HEK293 (cell line): ENCODE measurements around the gene CABLES2.

ENCODE experiments used
- CTCF ChIA-PET: fragments of 350-600 bp; formaldehyde crosslinking; extraction: SDS; loops from one replicate; lab custom pipeline; 2021; ENCODE audit warnings: antibody characterized with exemption; lab: Yijun Ruan, JAX
- POLR2A ChIA-PET: fragments of 300-600 bp; formaldehyde crosslinking; extraction: SDS; loops from one replicate; lab custom pipeline; 2020; ENCODE audit warnings: antibody characterized with exemption, inconsistent platforms; lab: Yijun Ruan, JAX
- H3K27ac ChIP-seq: fragments of 200-500 bp; sonication (Bioruptor generic); 2 replicates; pipeline ENCODE4 v1.5.1; 2014; ENCODE audit warnings: low read depth, low read length, control low read depth, inconsistent platforms; ENCODE audit errors: extremely low read depth
- H3K36me3 ChIP-seq, 2 experiments: fragments of 200-500 bp in 1 of 2; sonication (Bioruptor generic) in 1 of 2; 1 replicate in 1 of 2; 2 replicates in 1 of 2; pipeline ENCODE4 v1.5.1; 2014 to 2017; ENCODE audit warnings: inconsistent platforms in 2 of 2, low read length in 2 of 2; ENCODE audit not compliant: control insufficient read depth in 2 of 2, insufficient read depth in 1 of 2
- H3K4me1 ChIP-seq: fragments of 200-500 bp; sonication (Bioruptor generic); 2 replicates; pipeline ENCODE4 v1.5.1; 2014; ENCODE audit warnings: mild to moderate bottlenecking, low read length, inconsistent platforms; ENCODE audit not compliant: control insufficient read depth, insufficient read depth
- H3K4me3 ChIP-seq: 2 replicates; pipeline ENCODE4 v1.5.1; 2011; ENCODE audit warnings: low read depth, mild to moderate bottlenecking, control low read depth, low read length, moderate library complexity
- H3K9me3 ChIP-seq: fragments of 200-500 bp; sonication (Bioruptor generic); 2 replicates; pipeline ENCODE4 v1.5.1; 2014; ENCODE audit warnings: low read depth, low read length, inconsistent platforms; ENCODE audit not compliant: control insufficient read depth, insufficient read depth
- GLI2 ChIP-seq: fragments of 450-650 bp; formaldehyde crosslinking; IDR thresholded peaks from 2 replicates; pipeline ENCODE4; 2017; ENCODE audit warnings: missing biosample characterization, missing genetic modification characterization, low read depth, borderline replicate concordance
- KLF1 ChIP-seq: fragments of 450-650 bp; formaldehyde crosslinking; IDR thresholded peaks from 2 replicates; pipeline ENCODE4 v1.5.1; 2016; ENCODE audit warnings: missing biosample characterization, missing genetic modification characterization
- PBX3 ChIP-seq: sonication (generic); formaldehyde crosslinking; IDR thresholded peaks from 2 replicates; pipeline ENCODE4 v1.8.1; 2022; ENCODE audit warnings: mild to moderate bottlenecking, moderate library complexity, missing genetic modification reagents
- ZBTB8A ChIP-seq: fragments of 450-650 bp; formaldehyde crosslinking; IDR thresholded peaks from 2 replicates; pipeline ENCODE4 v1.5.1; 2016; ENCODE audit warnings: missing biosample characterization, missing genetic modification characterization
- ZFHX2 ChIP-seq: fragments of 450-650 bp; formaldehyde crosslinking; conservative IDR thresholded peaks from 2 replicates; pipeline ENCODE4 v1.5.1; 2016; ENCODE audit warnings: missing biosample characterization, missing genetic modification characterization
- ZNF112 ChIP-seq: fragments of 450-650 bp; formaldehyde crosslinking; IDR thresholded peaks from 2 replicates; pipeline ENCODE4 v1.5.0; 2017; ENCODE audit warnings: missing biosample characterization, missing genetic modification characterization
- ZNF114 ChIP-seq: fragments of 450-650 bp; formaldehyde crosslinking; IDR thresholded peaks from 2 replicates; pipeline ENCODE4 v1.5.0; 2017; ENCODE audit warnings: missing biosample characterization, missing genetic modification characterization
- ZNF214 ChIP-seq: fragments of 450-650 bp; formaldehyde crosslinking; IDR thresholded peaks from 2 replicates; pipeline ENCODE4 v1.5.1; 2017; ENCODE audit warnings: missing biosample characterization, mild to moderate bottlenecking, missing genetic modification characterization, borderline replicate concordance
- ZNF302 ChIP-seq: fragments of 450-650 bp; formaldehyde crosslinking; IDR thresholded peaks from 2 replicates; pipeline ENCODE4 v1.5.1; 2016; ENCODE audit warnings: missing biosample characterization, missing genetic modification characterization, low read depth
- ZNF324 ChIP-seq: fragments of 450-650 bp; formaldehyde crosslinking; IDR thresholded peaks from 2 replicates; pipeline ENCODE4 v1.5.1; 2016; ENCODE audit warnings: missing biosample characterization, missing genetic modification characterization
- ZNF423 ChIP-seq: fragments of 450-650 bp; formaldehyde crosslinking; IDR thresholded peaks from 2 replicates; pipeline ENCODE4 v1.5.1; 2016; ENCODE audit warnings: missing biosample characterization, missing genetic modification characterization
- ZNF600 ChIP-seq: fragments of 450-650 bp; formaldehyde crosslinking; IDR thresholded peaks from 2 replicates; pipeline ENCODE4 v1.5.1; 2016; ENCODE audit warnings: missing biosample characterization, missing genetic modification characterization
- ZNF626 ChIP-seq: fragments of 450-650 bp; sonication (Bioruptor Pico); formaldehyde crosslinking; IDR thresholded peaks from 2 replicates; pipeline ENCODE4 v1.5.1; 2018; ENCODE audit warnings: missing biosample characterization, missing genetic modification characterization, inconsistent platforms
- ZSCAN4 ChIP-seq: fragments of 450-650 bp; formaldehyde crosslinking; IDR thresholded peaks from 2 replicates; pipeline ENCODE4 v1.5.1; 2017; ENCODE audit warnings: missing biosample characterization, missing genetic modification characterization
- TF ChIP-seq, protein P1 (sequence below): fragments of 450-650 bp; formaldehyde crosslinking; IDR thresholded peaks from 2 replicates; pipeline ENCODE4 v1.5.1; 2016; ENCODE audit warnings: missing biosample characterization, missing genetic modification characterization

CABLES2 gene

GRCh38 chr20:62429455-62430310 is 22.6 kb upstream of the CABLES2 start (continued):
- TF ChIP-seq, protein P1, sequence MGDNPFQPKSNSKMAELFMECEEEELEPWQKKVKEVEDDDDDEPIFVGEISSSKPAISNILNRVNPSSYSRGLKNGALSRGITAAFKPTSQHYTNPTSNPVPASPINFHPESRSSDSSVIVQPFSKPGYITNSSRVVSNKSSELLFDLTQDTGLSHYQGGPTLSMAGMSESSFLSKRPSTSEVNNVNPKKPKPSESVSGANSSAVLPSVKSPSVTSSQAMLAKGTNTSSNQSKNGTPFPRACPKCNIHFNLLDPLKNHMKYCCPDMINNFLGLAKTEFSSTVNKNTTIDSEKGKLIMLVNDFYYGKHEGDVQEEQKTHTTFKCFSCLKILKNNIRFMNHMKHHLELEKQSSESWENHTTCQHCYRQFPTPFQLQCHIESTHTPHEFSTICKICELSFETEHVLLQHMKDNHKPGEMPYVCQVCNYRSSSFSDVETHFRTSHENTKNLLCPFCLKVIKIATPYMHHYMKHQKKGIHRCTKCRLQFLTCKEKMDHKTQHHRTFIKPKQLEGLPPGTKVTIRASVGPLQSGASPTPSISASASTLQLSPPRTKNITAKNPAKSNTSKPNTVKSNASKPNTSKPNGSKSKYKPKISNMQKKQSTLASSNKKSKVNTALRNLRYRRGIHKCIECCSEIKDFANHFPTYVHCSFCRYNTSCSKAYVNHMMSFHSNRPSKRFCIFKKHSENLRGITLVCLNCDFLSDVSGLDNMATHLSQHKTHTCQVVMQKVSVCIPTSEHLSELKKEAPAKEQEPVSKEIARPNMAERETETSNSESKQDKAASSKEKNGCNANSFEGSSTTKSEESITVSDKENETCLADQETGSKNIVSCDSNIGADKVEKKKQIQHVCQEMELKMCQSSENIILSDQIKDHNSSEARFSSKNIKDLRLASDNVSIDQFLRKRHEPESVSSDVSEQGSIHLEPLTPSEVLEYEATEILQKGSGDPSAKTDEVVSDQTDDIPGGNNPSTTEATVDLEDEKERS (tag by site-specific recombination): no peak
- TF ChIP-seq ZFHX2 (tag by site-specific recombination) (0 out of 2 replicates have a peak, but pooled peaks have one; percentile 19), ZNF324 (tag by site-specific recombination) (no peak), ZNF214 (tag by site-specific recombination) (no peak), ZNF302 (tag by site-specific recombination) (no peak), ZBTB8A (tag by site-specific recombination) (peak; percentile 17; the same call in 1 of the 2 replicates), ZNF114 (tag by site-specific recombination) (no peak), ZNF423 (tag by site-specific recombination) (no peak), ZNF112 (tag by site-specific recombination) (no peak), GLI2 (tag by site-specific recombination) (no peak)

DNA sequence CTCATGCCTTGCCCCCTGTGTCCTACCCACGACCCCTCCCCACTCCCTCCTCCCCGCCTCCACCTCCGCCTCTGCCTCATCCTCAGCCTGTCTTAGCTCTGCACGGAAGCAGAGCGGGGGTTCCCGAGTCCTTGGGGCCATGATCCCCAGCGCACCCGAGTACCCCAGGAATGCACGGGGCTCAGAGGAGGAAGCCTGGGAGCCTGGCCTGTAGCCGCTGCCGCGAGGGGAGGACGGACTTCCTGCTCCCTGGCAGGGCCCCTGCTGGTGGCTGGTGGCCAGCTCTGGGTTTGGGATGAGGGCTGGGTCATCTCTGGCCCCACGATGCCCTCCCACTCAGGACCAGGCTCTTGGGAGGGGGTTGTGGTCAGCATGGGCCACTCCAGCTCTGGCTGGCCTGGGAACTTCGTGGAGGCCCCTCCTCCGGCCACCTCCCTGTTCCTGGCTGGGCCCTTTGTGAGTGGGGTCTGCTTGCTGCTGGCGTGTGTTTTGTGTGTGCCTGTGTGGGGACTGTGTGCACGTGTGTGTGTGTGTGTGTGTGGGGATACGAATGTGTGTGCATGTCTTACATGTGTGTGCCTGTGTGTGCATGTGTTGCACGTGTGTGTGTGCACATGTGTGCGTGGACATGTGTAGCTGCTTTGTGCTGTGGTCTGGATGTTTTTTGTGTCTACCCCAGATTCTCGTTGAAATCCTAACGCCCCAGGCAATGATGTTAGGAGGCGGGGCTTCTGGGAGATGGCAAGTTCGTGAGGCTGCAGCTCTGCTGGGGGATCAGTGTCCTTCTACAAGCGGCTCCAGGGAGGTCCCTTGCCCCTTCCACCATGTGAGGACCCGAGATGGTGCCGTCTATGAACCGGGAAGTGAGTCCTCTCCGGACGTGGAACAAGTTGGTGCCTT is 21.6 kb upstream of the CABLES2 start:
- H3K36me3 ChIP-seq: no peaks in the 10 kb centered on the region
- no peaks in the 10 kb centered on the region for H3K4me1 ChIP-seq
- H3K27ac ChIP-seq: no peak overlapping the region
- H3K4me3 ChIP-seq: no peak overlapping the region
- TF ChIP-seq ZNF626 (tag by site-specific recombination) (no peak), ZSCAN4 (tag by site-specific recombination) (peak; percentile 95)
- H3K9me3 ChIP-seq: no peaks in the 10 kb centered on the region
- ChIA-PET POLR2A (no interaction called here), CTCF (interaction anchor here (0.7 kb wide), 1 partner anchor 9 kb away, joined by 4 read pairs; no protein-coding TSS in a partner anchor)

- H3K27ac ChIP-seq: no peak overlapping the region
- ChIA-PET CTCF (no interaction called here), POLR2A (no interaction called here)
- peak; percentile 62 for TF ChIP-seq KLF1
- no peak for TF ChIP-seq ZNF600 (tag by site-specific recombination)
- TF ChIP-seq PBX3 (CRISPR knock-in tag): no peak
- no peaks in the 10 kb centered on the region for H3K36me3 ChIP-seq
- H3K4me3 ChIP-seq: no peak overlapping the region
- H3K4me1 ChIP-seq: no peaks in the 10 kb centered on the region
- H3K9me3 ChIP-seq: no peaks in the 10 kb centered on the region
Observed at GRCh38 chr20:62428002-62428372, 20.9 kb upstream of the CABLES2 start.
